Measurements from ENCODE around the gene TLE4.

TLE4 gene

DNA sequence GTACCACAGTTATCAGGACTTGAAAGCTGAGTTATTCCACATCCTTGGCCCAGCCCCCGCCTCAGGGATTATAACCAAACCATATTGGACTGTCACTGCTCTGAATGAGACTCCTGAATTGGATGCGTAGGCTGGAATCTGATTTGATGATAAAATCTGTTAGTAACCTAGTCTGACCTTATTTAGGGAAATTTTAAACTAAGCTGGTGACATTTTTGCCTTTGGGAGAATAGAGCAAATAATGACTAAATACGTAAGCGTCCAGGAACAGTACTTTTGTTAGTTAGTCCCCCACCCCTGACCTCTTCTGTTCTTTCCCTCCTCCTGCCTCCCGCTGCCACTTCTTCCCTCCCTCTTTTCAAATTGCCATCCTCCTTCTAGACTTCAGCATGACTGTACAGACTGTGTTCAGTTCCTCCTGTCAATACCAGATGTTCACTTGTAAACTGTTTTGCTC lies 92.6 kb downstream of the TLE4 start:
- no peak for DNase-seq (ENCODE audit: low spot score)

DNA sequence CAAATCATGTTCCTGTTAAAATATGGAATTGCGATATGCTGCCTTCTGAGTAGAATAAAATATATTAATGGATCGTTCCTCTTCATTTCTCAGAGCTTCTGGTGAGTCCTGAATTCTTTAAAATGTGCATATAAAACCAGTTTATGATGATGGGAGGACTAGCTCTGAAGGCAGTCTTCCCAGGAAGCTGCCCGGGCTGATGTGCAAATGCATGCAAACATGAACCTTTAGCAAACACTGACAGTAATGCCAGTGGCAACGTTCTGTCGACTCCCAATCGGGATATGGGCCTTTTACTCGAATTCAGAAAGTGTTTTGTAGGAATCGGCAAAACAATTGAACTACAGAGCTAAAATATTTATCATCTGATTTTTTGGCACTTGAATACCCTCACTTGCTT lies 93.6 kb downstream of the TLE4 start:
- no peak for DNase-seq (ENCODE audit: low spot score)

DNA sequence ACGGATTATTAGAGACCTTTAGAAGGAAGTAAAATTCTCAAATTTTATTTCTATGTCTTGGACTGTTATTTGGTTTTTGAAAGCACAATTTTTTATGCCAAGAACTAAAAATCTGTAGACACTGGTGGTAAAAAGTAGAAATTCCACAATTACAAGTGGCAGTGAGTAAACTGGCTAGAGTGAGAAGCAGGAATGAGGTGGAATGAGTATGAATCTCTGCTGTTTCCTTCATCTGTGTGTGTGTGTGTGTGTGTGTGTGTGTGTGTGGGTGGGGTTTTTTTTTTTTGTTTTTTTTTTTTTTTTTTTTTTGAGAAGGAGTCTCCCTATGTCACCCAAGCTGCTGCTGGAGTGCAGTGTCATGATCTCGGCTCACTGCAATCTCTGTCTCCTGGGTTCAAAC lies 94.2 kb downstream of the TLE4 start:
- DNase-seq (ENCODE audit: low spot score) = no peak

DNA sequence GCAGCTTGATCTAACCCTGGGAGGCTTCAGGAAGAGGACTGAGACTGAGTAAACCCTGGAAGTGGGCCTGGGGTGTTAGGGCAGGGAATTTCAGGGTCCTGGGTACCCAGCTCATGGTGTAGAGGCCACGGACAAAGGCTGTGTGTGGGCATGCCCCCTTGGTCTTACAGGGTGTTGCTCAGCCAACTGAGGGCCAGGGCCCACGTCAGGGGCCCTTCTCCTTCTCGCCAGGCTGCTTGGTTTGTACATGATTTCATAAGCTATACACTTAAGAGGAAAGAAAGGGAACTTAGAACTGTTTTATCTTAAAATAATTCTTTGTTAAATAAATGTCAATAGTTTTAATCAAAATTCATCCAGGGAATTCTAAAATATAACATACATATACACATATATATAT lies 95.4 kb downstream of the TLE4 start:
- no peak for DNase-seq (ENCODE audit: low spot score)

DNA sequence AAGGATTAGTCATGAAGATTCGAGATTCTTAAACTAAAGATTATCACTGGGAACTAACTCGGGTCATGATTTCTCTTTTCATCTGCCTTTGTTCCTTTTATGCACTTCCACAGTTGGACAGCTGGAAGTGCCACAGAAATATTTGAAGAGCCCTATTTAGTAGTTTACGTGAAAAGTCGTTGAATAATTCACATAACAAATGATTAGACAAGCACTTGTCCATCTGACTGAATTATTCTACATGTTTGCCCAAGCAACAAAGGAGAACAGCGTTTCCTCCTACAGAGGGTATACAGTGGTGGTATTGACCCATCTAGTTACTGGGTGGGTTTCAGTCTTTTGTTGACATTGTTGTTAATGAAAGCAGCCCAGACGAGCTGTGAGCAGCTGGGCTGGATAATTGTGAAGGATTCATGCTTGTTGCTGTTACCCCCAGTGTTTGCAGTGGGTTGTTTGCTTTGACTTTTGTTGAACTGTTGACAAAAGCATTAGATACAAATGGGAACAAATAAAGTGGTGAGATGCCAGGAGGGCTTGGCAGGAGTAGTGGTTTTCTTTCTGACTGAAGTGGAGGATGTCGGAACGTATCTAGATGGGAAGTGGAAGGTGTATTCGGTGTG lies 96.2 kb downstream of the TLE4 start:
- no peak for DNase-seq (ENCODE audit: low spot score)

DNA sequence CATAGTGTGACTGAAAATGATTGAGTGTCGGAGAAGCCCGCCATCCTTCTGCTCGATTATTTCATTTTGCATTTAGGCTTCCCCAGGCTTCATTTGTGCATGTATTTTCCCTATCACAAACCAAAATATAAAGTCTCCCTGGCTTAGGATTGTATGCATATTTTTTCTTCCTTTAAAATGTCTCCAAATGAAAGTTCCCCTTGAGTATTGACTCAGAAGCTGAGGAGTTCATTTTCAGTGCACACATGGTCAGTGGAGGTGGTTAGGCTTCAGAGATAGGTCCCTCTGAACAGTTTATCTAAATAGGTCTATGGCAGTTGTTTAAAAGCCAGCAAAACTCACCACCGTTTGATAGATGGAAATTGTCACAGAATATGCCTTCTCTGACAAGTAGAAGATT lies 97.2 kb downstream of the TLE4 start:
- no peak for DNase-seq (ENCODE audit: low spot score)

DNA sequence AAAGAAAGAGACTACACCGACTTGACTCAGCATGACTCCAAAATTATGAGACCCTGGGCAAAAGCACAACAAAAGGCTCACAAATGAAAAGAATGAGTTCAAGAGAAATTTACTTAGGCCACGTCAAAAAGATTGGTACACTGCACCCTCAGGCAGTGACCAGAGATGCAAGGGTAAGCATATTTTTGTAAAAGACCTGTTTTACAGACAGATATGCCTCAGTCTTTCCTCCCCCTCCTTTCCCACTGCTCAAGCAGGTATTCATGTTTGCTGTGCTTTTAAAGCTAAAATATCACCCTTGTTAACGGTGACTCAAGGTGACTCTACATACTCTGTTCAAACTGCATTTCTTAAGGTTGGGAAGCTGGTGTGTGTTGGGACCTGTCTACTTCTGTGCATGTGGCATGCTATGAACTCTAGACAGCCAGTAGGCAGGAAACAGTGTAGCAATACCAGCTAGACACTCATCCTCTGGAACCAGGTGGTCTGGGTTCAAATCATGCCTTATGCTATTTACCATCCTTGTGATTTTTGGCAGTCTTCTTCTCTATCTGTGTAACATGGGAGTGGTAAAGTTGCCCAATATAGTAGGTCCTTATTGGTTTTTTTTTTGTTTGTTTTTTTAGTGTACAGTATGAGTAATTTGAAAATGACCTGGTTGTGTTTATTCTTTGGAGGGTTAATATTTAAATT lies 98.7 kb downstream of the TLE4 start:
- no peak for DNase-seq (ENCODE audit: low spot score)

DNA sequence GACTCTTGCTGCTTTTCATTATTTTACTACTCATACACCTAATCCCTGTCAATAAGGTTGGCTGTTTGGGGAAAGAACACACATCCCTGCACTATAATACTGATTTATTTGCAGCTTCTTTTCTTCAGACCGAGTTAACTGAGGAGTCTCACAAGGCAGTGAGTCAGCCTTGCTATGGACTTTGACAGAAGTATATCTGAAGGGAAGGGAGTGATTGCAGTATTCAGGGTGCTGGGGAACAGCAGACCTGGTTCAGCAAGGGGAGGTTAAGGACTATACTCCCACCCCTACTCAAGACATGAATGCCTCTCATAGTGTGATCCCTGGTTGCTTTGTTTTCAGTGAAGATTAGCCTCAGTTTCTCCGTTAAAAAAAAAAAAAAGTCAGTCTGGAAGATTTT lies 99.8 kb downstream of the TLE4 start:
- DNase-seq (ENCODE audit: low spot score) = no peak

DNA sequence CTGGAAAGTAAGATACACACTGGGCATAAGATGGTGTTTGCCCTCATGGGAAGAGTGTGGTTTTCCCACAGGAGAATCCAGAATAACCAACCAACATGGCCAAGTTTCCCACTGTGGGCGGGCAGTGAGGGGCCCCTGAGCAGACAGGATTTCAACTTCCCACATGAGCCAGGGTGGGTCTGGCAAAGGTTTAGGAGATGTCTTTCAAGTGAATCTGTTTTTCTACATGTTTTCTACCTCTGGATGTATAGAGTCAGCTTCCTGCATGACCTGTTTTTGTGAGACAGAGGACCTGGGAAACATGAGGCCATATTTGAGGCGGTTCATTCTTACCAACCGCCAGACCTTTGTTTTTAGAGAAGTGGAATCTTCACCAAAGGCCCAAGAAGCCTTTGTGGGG lies 100.5 kb downstream of the TLE4 start:
- no peak for DNase-seq (ENCODE audit: low spot score)

DNA sequence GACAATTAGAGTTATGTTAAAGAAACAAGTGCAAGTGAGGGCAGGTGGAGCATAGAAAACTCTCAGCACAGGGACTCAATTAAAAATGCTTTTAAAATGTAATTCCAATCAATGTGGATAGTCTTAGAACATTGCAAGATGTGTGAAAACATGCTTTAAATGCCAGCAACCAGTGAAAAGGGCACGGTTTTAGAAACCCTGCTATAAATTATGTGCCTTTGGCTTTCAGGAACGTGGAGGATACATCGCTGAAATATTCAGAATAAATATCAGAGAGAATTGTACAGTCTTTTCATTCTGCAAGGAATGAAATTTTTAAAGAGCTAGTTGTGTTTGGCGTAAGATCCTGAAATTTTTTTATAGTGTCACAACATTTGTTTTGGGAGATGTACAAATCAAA lies 101.1 kb downstream of the TLE4 start:
- no peak for DNase-seq (ENCODE audit: low spot score)

DNA sequence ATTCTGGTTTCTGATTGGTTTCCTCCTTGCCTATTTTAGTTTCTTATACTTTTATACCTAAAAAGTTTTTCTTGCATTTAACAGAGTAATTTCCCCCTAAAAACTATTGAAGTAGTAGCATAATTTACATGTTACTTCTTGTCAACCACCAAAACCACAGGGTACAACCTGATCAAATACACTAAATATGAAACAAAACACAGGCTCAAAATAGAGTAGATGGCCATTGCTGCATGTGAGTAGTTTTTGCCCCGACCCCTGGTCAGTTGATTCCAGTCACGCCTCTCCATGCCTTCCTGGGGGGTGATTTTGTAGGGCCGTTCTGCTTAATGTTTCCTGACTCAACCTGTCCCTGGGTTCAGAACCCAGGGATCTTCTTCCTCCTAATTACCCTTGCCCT lies 101.8 kb downstream of the TLE4 start:
- no peak for DNase-seq (ENCODE audit: low spot score)

DNA sequence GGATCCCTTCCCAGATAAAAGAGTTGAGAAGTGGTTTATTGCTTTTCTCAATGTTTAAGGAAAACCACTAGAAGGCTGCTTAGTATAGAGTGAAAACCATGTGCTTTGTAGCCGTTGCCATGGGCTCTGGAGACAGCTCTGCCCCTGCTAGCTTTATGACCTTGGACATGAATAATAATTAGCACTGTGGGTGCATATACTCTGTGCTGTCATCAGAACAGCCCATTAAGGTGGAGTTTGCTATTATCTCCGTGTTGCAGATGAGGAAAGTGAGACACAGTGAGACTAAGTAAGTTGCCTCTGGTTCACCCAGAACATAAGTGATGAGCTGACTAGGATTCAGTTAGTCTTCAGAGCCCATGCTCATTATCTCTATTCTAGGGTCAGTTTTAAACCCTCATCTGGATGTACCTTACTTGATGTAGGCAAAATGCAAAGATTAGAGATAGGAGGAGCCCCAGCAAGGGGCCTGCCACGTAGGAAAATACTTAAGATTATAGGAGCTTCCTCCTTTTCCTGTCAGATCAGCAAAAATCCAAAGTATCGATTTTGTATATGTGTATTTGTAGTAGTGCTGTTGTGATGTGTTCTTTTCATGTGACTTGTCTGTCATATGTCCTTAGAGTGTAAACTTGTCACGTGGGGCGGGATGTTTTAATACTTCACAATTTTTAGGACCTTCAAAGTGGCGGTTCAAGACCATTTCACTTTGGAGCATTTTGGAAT lies 102.5 kb downstream of the TLE4 start:
- no peak for DNase-seq (ENCODE audit: low spot score)

DNA sequence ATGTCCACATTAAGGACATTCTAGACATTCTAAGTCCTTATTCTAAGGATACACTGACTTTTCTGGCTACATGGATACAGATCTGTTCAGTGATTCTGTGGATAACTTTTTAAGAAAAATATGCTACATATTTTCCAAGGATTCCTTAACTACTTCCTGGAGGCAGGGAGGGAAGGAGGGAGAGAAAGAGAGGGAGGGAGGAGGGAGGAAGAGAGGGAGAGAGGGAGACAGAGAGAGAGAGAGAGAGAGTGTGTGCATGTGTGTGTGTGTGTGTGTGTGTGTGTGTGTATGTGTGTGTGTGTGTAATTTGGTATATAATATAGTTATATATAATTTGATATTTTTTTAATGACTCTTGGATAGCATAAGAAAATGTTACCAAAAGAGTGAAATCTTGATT lies 109.8 kb downstream of the TLE4 start:
- DNase-seq (ENCODE audit: low spot score) = no peak

DNA sequence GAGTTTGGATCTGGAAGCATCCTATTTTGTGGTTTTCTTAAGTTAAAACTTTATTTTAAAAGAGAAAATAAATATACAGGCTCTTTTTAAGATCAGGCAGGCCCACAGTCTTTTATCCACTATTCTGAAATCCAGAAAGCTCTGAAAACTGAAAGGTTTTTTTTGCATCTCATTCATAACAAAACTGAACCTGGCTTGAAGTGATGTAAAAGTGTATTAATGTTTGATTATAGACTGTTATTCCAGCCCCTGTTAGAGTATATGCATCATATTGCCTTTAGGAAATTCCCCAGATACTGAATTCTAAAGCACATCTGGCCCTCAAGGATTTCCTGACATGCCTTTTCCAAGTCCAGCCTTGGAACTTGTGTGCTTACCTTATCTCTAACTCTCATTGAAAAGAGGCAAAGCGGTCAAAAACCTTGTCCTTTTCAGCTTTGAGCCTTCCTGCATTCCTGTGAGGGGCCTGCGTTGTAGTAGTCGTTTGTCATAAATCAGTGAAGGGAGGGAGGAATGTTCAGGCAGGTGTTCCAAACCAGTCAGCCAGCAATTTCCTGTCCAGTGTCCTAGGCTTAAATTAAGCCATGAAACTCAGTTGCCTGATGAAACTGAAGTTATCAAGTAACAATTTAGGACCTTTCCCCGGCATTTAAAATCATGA lies 110.4 kb downstream of the TLE4 start:
- DNase-seq (ENCODE audit: low spot score) = no peak

DNA sequence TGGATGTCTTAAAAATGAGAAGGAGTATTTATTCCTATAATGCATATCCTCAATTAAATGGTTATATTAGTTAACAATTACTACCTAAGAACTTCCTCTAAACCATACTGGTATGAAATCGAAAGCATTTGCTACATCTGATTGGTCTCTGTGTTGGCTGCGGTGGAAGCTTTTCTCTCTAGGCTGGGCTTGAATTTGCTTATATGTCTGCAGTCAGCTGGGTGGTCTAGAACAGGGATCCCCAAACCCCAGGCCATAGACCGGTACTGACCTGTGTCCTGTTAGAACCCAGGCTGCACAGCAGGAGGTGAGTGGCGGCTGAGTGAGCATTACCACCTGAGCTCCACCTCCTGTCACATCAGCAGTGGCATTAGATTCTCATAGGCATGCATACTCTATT lies 112.3 kb downstream of the TLE4 start:
- DNase-seq (ENCODE audit: low spot score) = no peak

DNA sequence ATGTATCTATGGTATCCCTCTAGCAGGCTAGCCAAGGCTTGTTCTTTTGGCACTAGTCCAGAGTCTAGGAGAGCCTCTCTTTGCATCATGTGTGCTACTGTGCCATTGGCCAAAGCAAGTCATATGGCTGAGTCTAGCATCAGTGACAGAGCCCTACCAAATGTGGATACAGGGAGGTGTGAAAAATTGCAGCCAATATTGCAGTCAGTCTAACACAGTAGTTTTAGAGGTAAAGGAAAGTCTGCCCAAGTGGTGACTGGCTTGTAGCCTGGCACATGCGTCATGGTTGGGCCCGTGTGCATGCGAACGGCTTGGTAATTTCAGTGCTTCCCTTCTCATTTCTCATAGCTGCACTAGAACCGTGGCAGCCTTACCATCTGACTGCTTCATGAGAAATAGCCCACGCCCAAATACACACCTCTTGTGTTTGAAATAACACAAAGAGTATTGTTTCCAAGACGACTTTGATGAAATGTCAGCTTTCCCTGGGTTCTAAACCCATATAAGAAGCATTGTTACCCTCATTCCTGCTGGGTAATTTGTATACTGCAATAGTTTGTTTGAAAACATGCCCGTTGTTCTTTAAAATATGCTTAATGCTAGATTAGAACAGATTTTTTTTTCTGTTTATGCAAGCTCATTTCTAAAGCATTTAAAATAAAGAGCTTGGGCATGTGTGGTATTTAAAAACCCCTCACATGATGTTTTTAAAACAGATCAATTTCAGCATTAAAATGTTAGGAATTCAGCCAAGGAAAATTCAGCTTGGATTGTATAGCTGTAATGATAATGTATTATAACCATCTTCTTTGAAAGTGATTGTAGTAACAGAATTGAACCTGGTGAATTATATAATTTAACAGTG lies 113.2 kb downstream of the TLE4 start:
- no peak for DNase-seq (ENCODE audit: low spot score)

DNA sequence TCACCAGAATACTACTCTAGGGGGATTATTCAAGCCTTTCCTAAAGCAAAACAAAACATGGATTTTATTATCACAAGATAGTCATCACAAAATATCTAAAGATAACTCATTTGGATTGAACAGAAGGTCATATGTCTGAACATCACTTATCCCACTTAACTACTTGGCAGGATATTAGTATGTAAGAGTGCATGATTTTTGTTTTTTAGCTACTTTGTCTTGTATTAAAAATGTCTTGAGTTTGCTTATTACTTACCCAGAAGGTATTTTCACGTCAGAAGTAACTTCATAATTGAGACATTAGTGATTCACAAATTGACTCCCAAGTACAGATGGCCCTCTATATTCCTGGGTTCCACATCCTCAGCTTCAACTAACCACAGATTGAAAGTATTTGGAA lies 113.8 kb downstream of the TLE4 start:
- no peak for DNase-seq (ENCODE audit: low spot score)

DNA sequence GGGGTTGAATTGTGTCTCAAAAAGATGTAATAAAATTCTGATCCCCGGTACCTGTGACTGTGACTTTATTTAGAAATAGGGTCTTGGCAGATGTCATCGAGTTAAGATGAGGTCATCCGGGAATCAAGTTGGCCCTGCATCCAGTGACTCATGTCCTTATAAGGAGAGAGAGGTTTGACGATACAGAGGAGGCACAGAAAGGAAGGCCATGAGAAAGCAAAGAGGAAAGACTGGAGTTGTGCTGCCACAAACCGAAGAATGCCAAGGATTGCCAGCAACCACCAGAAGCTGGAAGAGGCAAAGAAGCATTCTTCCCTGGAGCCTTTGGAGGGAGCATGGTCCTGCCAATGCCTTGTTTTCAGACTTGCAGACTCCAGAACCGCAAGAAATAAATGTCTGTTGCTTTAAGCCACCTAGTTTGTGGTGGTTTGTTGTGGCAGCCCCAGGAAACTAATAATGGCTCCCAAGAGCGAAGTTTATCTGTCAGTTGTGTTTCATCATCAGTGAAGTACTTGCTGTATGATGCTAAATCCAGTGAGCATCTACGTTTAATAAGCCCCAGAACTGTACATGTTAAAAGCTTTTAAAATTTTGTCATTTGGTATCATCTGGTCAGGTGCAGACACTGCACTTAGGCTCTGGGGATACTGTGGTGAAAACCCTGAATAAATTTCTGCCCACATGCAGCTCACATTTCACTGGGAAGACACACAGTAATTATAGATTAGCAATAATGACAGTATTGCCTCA lies 114.8 kb downstream of the TLE4 start:
- DNase-seq (ENCODE audit: low spot score) = no peak

DNA sequence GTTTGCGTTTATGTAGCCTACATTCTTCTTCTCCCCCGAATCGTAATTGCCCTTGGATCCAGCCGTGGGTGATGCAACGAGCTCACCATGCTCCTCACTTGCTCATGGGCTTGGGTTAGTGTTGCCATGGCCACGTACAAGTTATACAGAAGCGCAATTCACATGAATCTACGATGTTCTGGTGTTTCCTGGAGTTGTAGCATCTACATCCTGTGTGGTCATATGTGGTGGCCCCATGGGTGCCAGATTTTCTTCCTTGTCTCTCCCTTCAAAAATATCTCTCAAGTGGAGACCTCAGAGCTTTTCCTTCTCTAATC lies 115.3 kb downstream of the TLE4 start:
- no peak for DNase-seq (ENCODE audit: low spot score)

DNA sequence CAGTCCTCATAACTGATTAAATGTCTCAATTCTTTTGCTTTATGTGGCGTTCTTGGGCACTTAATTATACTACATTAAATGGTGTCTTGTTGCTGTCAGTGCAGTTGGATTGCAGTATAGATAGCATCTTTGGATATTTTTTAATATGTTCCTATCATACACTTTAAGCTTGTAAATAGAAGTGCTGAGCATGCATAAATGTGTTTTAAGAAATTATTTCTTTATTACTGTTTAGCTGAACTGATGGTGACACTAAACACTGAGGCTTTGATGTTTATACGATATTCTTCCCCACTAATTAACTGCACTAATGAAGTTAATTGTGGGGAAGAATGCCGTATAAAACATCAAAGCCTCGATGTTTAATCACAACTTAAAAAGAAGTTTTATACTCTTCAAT lies 116.6 kb downstream of the TLE4 start:
- DNase-seq (ENCODE audit: low spot score) = no peak

DNA sequence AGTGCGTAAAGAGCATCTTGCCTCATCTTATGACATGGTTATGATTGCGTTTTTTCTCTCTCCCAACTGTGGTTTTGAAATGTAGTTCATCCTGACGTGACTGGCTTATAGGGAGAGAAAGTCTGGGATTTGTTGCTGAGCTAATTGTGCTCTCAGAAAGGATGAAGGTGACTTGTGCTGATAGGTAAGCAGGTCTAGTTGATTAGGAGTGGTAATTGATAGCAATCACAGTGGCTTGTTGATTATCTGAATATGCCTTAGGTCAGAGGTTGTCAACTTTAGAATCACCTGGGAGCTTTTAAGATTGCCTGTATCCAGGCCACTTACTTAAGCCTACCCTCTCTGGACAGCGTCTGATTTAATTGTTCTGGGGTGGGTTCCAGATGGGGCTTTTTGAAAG lies 117.8 kb downstream of the TLE4 start:
- no peak for DNase-seq (ENCODE audit: low spot score)
